ENCODE data around the gene ZPBP. TPM values are rescaled to one million over a fixed set of nuclear protein-coding genes. Genes with fewer than 3 reads are reported as not detected.
"Not testable (repeated sequence)": the region's sequence is repeated elsewhere in the genome, so short reads cannot be mapped to it uniquely, and the experiment has no call there.

ZPBP gene
- total RNA-seq, 1 donor from 2014 or later = not detected

DNA sequence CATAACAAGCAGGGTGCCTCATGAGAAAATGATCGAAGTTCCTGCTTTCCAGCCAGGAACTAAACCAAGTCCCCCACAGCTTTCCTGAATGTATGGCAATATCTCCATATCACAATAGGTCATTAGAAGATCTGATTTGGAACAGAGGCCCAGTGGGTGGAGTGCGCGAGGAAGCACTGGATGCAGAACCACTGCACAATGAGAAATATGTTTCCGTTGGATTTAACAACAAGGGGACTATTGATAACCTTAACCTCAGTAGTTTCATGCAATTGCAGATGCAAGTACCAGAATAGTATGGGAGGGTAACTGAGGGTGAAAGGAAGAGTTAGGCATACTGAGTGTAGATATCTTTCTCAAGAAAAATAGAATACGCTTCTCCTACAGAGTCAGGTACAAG is 45.3 kb downstream of the ZPBP start:
- no peak for DNase-seq (ENCODE audit: low spot score)
- no peak for ATAC-seq

DNA sequence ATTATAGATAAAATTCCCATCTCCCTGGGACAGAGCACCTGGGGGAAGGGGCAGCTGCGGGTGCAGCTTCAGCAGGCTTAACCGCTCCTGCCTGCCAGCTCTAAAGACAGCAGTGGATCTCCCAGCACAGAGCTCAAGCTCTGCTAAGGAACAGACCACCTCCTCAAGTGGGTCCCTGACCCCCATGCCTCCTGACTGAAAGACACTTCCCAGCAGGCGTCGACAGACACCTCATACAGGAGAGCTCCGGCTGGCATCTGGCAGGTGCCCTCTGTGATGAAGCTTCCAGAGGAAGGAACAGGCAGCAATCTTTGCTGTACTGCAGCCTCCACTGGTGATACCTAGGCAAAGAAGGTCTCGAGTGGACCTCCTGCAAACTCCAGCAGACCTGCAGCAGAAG is 51.9 kb downstream of the ZPBP start:
- DNase-seq (ENCODE audit: low spot score); ATAC-seq: not testable (repeated sequence)

DNA sequence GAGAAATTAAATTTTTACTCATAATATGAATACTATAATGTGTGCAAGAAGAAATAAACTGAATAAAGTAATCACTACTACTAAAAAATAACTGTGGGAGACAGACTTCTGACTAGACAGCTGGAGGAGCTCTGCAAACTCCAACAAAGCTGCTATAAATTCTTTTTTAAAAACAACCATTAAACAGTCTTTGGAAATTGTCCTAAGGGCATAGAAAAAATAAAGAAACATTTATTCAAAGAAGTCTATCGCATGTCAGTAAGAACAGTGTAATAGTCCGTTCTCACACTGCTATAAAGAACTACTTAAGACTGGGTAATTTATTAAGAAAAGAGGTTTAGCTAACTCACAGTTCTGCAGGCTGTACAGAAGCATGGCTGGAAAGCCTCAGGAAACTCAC is 56.0 kb downstream of the ZPBP start:
- DNase-seq (ENCODE audit: low spot score) (no peak), ATAC-seq (no peak)

DNA sequence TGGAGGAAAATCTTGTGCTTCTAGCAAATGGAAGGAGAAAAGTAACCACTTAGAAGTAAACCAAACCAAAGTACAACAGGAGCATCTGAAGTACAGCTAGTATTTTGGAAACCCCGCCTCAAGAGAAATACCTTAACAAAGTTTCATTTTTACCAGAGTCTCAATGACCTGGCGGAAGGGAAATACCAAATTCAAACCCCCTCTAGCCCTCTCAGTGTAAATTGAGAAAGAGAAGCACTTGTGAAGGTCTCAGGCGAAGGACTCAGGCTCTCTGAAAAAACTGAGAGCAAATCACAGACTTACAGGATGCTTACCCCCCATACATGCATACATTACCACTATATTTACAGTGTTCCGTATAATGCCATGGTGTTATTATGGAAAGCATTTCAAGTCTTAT is 70.1 kb downstream of the ZPBP start:
- ATAC-seq = no peak
- DNase-seq (ENCODE audit: low spot score) = no peak

DNA sequence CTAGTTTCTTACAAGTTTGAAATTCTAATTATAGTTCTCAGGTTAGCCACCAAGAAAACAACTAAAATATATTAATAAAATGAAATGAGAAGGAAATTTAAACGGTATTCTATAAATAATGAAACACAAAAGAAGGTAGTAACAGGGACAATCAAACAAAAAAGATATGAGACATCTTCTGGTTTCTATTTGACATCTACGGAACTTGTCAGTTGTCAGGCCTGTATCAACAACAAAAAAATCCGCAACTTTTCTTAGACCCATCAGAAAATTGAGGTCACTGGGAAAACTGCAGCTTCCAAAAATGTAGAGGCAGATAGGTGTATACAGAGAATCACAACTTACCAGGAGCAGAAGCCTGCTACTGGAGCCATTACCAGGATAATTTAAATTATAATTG is 70.6 kb downstream of the ZPBP start:
- DNase-seq (ENCODE audit: low spot score) (no peak), ATAC-seq (no peak)

DNA sequence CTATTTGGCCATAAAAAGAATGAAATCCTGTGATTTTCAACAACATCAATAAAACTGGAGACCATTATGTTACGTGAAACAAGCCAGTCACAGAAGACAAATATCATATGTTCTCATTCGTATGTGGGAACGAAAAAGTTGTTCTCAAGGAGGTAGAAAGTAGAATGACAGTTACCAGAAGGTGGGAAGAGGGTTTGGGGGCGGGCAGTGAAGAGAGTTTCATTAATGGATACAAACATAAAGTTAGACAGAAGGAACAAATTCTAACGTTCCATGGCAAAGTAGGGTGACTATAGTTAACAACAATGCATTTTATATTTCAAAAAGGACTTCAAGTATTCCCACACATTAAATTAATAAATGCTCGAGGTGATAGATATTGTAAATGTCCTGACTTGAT is 97.4 kb downstream of the ZPBP start:
- ATAC-seq (no peak), DNase-seq (ENCODE audit: low spot score) (no peak)

DNA sequence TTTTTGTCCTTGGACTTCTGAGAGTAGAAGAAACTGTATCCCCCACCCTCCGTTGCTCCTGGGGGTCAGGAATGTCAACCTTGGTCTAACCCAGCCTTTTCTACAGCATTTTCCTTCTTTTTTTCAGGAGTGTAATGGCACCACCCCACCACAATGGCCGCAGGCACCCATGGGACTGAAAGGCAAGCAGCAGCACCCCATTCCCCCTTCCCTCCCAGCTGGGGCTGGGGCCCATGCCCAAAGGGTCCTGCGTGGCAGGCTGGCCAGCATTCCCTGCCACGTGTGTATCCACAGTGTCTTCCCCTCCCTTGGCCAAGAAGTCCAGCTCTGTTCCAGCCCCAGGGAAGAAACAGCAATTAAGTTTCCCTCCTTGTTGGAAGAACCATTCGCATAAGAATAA is 106.9 kb downstream of the ZPBP start:
- ATAC-seq (no peak), DNase-seq (ENCODE audit: low spot score) (no peak)

DNA sequence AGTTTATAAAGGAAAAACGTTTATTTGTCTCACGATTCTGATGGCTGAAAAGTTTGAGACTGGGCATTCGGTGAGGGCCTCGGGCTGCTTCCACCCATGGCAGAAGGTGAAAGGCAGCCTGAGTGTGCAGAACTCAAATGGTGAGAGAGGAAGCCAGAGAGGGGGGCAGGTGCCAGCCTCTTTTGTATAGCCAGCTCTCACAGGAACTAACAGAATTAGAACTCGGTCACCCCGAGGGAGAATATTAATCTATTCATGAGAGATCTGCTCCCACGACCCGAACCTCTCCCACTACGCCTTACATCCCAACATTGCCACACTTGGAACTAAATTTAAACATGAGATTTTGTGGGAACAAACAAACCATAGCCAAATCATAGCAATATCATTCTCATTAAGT is 112.6 kb downstream of the ZPBP start:
- no peak for ATAC-seq

DNA sequence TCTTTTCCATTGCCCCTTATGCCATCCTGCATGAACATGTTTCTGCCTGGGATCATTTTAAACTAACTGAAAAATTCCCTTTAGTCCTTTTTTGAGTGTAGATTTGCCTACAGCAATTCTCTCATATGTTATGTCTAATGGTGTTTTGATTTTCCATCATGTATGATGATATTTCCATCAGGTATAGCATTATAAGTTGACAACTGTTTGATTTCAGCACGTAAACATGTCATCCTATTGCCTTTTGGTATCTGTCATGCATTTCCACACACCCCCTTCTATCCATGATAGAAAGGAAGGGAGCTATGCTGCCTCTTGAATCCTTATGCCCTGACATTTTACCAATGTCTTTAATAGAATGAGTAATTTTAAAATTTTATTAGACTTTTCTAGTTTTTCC is 116.8 kb downstream of the ZPBP start:
- ATAC-seq (no peak), DNase-seq (ENCODE audit: low spot score) (no peak)

More for the DNA sequence above, 112.6 kb downstream of the ZPBP start:
- no peak for DNase-seq (ENCODE audit: low spot score)

DNA sequence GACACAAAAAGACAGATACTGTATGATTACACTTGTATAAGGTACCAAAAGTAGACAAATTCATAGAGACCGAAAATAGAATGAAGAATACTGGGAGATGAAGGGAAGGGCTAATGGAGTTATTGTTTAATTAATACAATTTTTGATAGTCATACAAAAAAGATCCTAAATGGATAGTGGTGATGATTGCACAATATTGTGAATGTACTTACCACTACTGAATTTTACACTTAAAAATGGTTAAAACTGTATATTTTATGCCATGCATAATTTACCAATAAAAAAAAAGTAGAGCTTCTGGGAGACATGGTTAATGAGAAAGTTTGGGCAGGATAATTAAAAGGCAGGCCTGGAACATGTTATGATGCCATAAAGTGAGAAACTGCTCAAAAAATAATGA is 119.0 kb downstream of the ZPBP start:
- no peak for ATAC-seq
- DNase-seq (ENCODE audit: low spot score) = no peak

DNA sequence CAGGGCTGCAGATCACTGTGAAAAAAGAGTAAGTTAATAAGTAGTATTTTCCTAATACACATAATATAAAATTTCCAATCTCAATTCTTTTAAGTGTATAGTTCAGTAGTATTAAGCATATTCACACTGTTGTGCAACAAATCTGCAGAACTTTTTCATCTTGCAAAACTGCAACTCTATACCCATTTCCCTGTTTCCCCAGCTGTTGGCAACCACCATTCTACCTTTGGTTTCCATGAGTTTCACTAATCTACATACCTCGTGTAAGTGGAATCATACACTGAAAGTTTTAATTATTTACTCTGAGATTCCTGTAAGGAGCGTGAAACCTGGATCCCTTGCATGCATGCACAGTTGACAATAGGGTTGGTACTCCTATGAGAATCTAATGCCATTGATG is 155.4 kb downstream of the ZPBP start:
- no peak for DNase-seq (ENCODE audit: low spot score)
- no peak for ATAC-seq

DNA sequence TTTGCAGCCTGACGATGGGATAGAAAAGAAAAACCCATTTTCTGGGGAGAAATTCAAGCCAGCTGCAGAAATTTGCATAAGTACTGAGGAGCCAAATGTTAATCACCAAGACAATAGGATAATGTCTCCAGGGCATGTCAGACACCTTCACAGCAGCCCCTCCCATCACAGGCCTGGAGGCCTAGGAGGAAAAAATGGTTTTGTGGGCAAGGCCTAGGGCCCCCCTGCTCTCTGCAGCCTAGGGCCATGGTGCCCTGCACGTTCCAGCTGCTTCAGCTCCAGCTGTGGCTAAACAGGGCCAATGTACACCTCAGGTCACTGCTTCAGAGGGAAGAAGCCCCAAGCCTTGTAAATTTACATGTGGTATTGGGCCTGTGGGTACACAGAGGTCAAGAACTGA is 161.4 kb downstream of the ZPBP start:
- DNase-seq (ENCODE audit: low spot score) (no peak), ATAC-seq (no peak)

DNA sequence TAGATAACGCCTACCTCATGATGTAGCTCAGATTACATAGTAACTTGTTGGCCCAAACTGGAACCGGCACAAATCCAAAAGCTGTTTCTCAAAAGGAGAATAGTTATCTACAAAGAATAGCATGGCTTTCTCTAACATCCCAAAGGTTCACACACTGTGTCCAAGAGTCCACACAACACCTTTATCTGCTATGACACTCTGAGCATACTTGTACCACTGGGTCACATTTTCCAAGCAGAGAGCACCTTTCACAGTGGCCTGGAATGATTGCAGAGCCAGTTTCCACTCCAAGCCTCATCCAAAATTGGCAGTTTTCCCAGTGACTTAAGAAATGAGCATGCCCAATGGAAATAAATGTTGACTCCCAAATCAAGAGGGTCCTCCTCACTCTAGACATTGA is 164.3 kb downstream of the ZPBP start:
- ATAC-seq (no peak), DNase-seq (ENCODE audit: low spot score) (no peak)

DNA sequence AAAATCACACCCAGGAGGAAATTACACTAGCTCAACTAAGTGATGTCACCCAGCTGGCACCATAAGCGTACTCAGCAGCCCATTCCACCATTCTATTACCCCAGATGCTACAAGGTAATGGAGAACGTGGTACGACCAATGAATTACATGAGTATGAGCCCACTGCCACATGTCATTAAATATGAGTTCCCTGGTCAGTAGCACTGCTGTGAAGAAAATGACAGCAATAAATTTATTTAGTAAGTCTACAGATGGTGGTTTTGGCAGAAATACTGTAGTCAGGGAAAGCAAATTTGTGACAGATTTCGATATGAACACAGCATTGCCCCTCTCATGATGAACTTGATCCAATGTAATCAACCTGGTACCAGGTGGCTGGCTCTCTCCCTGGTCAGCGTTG is 165.4 kb downstream of the ZPBP start:
- no peak for DNase-seq (ENCODE audit: low spot score)
- no peak for ATAC-seq

DNA sequence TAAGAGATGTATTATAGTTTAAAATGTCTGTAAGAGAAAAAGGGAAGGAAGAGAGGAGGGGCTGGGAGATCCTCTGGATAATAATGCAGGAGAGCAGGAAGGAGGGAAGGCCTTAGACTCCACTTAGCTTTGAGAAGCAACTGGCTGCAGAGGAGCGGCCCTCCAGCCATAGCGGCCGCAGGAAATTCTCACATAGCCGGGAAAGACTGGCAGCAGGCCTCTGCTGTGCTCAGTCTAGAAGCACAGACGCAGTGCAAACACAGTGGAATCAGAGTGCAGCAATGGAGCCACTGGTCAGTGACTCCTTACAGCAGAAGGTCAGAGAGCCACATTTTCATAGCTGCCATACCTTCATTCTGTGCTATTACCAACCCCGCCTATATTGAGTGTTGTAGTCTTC is 166.3 kb downstream of the ZPBP start:
- no peak for DNase-seq (ENCODE audit: low spot score)
- ATAC-seq = no peak

DNA sequence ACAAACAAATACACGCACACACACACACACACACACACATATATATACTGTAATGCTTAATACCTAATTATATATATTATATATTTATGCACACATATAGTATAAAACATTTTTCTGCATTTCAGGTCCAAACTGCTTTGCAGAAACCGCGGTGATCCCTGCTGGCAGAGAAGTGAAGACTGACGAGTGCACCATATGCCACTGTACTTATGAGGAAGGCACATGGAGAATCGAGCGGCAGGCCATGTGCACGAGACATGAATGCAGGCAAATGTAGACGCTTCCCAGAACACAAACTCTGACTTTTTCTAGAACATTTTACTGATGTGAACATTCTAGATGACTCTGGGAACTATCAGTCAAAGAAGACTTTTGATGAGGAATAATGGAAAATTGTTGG is 181.1 kb downstream of the ZPBP start:
- no peak for ATAC-seq
- no peak for DNase-seq (ENCODE audit: low spot score)

DNA sequence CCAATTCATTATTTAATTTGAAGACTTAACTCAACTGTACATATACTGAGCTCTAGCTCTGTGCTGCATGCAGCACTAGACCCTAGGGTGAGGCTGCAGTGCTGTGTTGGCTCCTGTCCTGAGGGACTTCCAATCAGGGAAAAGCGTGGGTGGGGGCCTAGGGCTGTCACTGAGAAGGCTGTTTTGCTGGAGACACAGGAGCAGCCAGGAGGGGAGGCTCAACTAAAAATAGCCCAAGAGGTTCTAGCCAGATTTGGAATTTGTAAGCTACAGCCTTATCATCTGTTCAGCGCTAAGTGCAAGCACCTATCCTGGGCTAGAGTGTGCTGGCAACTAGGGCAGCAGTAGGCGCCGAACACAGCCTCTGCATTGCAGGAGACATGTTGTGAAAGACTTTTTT is 198.5 kb downstream of the ZPBP start:
- DNase-seq (ENCODE audit: low spot score) (no peak), ATAC-seq (no peak)

DNA sequence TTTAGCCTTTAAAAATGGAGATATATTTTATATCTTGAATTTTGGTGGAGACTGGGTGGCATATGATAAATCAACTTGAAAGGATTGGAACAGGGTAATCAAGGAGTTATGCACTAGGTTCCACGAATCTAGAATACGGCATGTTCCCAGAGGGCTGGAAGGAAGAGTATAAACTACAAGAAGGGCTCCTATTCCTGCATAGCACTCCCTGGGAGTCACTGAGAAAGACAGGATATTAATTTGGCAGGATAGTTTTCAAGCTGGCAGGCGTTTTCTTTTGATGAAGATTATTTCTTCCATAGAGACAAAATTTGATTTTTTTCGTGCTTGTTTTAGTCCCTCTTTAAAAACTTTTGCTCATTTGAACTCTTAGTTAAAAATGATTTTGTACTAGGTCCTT is 199.9 kb downstream of the ZPBP start:
- DNase-seq (ENCODE audit: low spot score) (no peak), ATAC-seq (no peak)

DNA sequence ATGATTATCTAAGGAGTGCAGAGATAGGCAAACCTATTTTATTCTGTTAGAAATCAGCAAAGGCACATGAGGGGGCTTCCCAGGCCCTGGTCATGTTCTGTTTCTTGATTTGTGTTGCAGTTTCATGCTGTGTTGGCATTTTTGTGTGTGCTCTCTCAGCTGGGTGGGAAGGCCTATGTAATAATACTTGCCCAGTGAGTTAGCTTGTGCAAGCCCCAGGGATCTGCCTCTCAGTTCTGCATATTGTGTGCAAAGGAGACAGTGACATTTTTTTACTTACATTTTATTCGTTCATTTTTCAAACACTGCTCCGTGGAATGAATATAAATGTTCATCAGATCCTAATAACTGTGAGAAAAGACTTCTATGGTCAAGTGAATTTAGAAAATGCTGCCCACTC is 200.6 kb downstream of the ZPBP start:
- ATAC-seq = no peak

More for the DNA sequence above, 200.6 kb downstream of the ZPBP start:
- DNase-seq (ENCODE audit: low spot score) = no peak

Other genes with a start within 250 kb of the ZPBP start
- gene IKZF1, start 211.5 kb upstream of the ZPBP start, total RNA-seq = 2.8 TPM